GM18507 (cell line): Measurements from ENCODE around the gene CHRM5.

ENCODE experiments used
- DNase-seq: peaks from one replicate; pipeline ENCODE4 v3.0.0; 2011; ENCODE audit warnings: low read depth; ENCODE audit not compliant: insufficient read length; ENCODE audit errors: extremely low spot score
- FAIRE-seq: peaks from 2 replicates; lab custom pipeline; 2011; peaks lifted over from hg19 to GRCh38; lab: Jason Lieb, UNC

The CHRM5 gene

DNA sequence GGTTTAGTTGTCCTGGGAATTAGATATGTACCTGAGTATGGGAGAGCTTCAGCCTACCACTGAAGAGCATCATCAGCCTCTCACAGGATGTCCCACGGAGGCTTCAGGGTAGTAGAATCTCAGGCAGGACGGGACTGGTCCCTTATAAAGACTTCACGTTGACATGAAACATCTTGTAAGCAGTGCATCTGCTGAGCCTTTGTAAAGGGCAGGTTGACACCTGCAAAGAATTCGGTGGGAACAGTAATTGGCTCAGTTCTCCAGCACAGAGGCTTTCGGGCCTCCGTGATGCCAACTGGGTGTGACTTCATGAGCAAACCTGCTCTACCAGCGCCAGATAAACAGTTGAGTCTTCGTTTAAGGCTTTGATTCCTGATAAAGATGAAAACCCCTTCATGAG is 97.6 kb downstream of the CHRM5 start:
- no peak for DNase-seq
- FAIRE-seq: no peak

DNA sequence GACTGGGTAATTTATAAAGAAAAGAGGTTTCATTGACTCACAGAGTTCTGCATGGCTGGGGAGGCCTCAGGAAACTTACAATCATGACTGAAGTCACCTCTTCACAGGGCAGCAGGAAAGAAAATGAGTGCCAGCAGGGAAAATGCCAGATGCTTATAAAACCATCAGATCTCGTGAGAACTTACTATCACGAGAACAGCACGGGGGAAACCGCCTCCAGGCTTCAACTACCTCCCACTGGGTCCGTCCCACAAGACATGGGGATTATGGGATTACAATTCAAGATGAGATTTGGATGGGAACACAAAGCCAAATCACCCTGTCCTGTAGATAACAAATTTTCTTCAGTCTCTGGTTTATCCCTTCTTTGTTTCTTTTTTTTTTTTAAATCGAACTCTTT is 101.7 kb downstream of the CHRM5 start:
- DNase-seq (no peak), FAIRE-seq (no peak)

DNA sequence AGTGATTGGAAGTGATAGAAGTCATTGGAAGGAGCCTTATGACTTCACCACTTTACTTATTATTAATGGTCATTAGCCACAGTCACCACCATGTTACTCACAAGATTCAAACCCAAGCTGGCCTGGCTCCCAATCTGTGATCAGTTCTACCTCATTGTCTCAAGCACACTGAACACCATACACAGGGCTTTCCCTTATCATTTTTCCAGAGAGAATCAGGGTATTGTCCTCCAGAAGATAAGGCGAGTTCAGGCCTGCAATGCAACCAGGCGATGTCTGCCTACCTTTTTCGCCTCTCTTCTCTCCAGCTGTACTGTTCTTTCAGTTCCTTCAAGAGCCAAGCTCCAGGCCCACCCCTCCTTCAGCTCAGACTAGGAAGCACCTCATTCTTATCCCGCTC is 108.5 kb downstream of the CHRM5 start:
- no peak for FAIRE-seq

DNA sequence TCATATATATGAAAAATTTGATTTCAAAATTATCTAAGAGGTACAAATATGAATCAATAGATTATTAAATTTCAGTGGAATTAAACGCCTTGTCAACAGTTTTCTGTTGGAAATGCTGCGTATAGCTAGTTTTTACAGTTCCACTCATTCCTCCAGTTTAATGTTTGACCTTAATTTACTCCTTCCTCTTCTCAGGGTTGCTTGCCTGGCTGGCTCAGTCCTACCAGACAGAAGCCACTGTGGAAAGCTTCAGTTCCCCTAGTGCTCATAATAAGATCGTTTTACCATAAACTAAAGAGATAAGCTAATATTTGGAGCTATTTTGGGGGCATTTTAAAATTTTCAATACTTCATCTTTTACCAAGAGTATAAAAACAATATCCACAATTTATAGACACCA is 110.6 kb downstream of the CHRM5 start:
- DNase-seq (no peak), FAIRE-seq (no peak)

More for the DNA sequence above, 108.5 kb downstream of the CHRM5 start:
- DNase-seq: no peak

DNA sequence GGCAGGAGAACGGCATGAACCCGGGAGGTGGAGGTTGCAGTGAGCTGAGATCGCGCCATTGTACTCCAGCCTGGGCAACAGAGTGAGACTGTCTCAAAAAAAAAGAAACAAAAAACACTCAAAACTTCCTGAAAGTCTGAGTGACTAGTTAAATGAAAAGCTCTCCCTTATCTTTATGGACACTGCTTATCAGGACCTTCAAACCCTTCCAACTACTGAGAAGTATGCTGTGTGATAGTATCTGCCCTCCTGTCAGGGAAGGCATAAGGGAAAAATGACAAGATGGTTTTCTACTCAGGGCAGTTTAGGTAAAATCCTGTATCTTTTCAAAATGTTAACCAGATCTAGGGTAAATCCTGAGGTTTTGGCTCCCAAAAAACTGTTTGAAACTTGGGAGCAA is 111.6 kb downstream of the CHRM5 start:
- FAIRE-seq: no peak

DNA sequence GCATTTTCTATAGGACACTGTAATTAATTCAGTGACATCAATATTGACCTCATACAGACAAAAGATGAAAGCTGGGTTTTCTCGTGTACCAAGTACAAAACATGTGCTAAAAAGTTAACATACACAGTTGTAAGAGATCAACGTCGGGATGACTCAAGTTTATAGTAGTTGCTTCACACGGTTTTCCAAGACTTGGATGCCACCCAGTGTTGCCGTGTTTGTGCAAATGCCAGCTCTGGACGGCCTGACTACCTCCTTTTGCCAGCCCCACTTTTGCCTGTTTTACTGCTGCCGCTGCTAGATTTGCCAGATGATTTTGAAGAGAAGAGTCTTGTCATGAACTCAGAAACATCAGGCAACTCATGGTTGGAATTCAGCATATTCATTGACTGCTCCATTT is 115.8 kb downstream of the CHRM5 start:
- no peak for DNase-seq
- FAIRE-seq: no peak

More for the DNA sequence above, 111.6 kb downstream of the CHRM5 start:
- DNase-seq: no peak

DNA sequence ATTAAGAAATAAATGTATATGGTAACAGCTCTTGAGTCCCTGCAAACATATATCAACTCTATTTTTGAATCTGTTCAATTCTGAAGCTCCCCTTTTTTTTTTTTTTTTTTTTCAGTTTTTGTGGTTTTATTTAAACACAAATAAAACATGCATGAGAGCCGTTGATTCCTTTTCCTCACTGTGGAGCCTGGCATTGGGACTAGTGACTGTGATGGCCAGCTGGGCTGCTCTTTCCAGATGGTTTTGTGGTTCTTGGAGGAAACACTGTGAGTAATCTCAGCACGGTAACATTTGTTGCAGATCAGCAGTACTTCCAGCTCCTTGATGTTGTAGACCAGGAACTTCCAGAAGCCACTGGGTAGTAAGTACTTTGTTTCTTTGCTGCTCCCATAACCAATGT is 117.4 kb downstream of the CHRM5 start:
- FAIRE-seq (no peak), DNase-seq (no peak)

DNA sequence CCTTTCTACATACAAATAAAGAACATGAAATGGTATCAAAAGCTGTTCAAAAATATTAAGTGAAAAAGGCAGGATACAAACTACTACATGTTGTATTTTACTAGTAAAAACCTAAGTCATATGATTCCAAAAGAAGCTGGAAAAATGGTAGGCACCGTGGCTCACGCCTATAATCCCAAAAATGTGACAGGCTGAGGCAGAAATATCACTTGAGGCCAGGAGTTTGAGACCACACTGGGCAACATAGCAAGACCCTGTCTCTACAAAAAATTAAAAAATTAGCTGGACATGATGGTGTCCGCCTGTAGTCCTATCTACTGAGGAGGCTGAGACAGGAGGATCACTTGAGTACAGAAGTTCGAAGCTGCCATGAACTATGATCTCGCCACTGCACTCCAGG is 131.6 kb downstream of the CHRM5 start:
- DNase-seq (no peak), FAIRE-seq (no peak)

DNA sequence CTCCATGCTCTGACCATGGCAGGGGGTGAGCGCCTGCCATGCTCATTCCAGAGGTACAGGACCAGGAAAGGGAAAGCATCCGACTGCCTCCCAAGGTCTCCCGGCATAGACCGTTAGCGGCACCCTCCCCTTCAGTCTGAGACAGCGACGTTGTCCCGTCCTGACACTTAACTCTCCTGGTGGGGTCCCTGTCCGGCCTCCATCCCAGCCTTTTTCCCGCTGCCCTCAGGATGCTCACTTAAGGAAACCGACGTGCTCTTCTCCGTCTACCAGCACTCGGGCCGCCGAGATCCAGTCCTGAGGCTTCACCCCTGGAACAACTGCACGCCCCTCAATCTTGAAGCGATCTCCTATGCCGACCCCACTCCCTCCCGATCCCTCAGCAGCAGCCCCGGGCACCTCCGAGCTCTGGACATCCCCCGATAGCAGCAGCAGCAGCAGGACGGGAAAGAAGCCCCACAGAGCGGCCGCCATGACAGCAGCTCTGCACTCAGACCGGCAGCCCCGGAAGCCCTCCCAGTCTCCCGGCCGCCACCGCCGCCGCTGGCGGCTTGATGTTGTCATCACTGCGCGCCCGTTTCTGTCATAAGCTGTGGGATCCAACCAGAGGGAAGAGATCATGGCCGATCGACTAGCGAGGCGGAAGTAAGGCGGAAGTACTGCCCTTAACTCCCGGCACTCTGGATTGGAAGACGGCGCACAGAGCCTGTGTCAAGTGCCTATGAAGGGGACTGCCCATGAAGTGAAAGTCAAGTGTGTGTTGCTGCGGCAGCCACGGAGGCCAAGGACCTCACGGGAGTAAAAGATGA is 133.3 kb downstream of the CHRM5 start, which contains the start of the genes EMC7 and PGBD4:
EMC7 (minus strand) TSS at position 497 of the 809 bp plus-strand sequence; CDS start at position 474, 23 bp downstream.
PGBD4 (plus strand) TSS at position 718 of the 809 bp plus-strand sequence. CDS start 449 bp downstream, outside the sequence.
- peak; percentile 99 for FAIRE-seq
- peak; percentile 85 for DNase-seq

DNA sequence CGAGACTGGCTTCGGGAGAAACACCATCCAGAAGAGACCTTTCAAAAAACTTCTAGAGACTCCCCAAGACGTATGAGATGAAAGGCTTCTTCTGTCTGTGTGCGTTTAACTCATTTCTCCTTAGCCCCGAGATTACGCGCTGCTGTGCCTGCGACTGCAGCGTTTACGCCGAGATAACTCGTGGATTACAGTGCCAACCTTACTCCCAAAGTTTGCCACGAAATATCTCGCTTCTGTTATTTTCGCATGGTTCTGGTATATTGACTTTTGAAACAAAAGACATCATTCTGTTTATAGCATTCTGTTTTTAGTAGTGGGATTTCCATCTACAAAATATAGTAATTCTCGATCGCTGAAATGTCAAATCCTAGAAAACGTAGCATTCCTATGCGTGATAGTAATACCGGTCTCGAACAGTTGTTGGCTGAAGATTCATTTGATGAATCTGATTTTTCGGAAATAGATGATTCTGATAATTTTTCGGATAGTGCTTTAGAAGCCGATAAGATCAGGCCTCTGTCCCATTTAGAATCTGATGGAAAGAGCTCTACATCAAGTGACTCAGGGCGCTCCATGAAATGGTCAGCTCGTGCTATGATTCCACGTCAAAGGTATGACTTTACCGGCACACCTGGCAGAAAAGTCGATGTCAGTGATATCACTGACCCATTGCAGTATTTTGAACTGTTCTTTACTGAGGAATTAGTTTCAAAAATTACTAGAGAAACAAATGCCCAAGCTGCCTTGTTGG is 134.1 kb downstream of the CHRM5 start:
- DNase-seq (no peak), FAIRE-seq (no peak)

DNA sequence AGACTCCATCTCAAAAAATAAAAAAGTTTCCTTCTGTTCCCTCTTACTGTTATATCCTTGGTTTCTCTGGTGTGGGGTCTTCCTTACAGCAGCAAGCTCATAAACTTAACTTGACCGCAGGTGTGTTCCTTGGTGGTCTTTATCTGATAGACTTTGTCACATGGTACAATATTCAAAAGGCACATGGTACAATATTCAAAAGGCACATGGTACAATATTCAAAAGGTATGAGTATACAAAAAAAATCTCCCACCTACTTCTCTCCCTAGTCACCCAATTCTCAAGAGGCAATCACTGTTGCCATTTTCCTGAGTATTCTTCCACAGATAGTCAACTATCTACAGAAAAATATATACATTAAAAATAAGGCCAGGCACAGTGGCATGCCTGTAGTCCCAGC is 138.1 kb downstream of the CHRM5 start:
- DNase-seq (no peak), FAIRE-seq (no peak)

DNA sequence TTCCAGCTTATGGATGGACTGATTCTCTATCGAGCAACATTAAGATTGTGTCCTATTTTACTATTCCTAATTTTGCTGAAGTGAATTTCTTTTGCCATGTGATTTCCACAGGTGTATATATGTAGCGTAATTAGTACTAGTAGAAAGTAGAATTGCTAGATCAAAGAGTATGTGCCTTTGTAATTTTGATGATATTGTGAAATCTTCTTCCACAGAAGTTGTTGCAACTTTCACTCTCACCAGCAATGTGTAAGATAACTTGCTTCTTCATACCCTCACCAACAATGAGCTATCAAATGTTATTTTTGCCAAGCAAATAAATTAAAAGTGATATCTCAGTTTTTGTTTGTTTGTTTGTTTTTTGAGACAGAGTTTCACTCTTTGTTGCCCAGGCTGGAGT is 139.0 kb downstream of the CHRM5 start:
- no peak for DNase-seq
- no peak for FAIRE-seq

DNA sequence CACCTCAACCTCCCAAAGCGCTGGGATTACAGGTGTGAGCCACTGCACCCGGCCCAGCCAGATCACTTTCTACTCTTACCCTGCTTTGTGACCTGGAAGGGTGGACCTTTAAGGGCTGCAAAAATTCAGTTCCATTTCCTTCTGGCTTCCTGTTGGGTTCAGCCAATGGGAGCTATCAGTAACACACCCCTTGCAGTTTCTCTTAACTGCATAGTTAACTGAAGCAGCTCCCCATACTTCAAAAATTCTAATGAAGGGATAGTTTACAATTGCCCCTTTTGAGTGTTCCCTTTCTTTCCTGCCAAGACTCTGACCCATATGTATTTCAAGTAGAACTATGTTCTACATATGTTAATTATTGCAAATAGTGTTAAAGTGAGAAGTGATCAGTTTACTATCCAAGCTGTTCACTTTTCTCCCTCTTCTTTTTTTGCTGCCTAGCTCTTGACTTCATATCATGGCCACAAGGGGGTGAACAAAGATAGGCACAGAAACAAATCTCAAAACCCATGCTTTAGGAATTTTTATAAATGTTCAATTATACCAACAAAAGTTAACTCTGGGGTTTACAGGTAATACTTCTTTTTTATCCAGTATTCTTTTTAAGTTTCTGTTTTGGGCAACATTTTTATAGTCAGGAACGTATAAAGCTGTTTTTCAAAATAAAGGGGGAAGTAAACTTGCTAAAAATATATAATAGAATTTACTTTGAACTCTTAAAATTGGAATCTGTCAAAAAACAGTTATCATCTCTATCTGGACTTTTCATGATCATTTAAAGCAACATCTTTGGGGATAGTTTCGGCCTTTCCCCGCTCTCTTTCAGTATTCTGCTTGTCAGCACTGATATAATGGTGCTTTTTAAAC is 141.7 kb downstream of the CHRM5 start:
- no peak for DNase-seq

DNA sequence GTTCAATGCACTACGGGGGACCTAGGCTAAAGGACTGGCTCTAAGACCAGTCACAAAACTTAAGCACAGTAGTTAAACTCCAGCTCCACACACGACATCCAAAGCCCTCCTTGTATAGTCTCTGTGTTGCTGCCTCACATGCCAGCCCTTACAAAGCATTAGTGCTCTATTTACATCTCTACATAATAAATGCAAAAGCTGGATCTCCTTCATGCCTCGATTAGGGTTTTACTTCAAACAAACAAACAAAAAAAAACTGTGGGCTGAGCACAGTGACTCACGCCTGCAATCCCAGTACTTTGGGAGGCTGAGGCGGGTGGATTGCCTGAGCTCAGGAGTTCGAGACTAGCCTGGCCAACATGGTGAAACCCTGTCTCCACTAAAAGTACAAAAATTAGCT is 143.2 kb downstream of the CHRM5 start:
- no peak for FAIRE-seq
- no peak for DNase-seq

More for the DNA sequence above, 141.7 kb downstream of the CHRM5 start:
- FAIRE-seq: peak; percentile 81

DNA sequence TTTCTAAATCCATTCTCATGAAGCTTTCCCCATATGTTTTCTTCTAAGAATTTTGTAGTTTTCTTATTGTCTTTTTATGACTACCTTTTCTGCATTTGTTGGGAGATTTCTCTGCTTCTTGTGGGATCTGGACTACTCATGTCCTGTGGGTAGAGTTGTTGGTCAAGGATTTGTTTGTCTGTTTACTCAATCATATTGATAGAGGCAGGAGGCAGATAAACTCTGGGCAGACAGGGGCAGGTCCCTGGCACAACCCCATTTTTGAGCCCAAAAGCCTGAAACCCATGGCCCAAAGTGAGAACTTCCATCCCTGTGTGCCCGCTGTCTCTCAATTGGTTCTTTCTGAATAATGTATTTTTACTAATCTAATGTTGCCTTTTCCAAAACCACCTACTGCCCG is 145.9 kb downstream of the CHRM5 start:
- DNase-seq: no peak
- FAIRE-seq: no peak

DNA sequence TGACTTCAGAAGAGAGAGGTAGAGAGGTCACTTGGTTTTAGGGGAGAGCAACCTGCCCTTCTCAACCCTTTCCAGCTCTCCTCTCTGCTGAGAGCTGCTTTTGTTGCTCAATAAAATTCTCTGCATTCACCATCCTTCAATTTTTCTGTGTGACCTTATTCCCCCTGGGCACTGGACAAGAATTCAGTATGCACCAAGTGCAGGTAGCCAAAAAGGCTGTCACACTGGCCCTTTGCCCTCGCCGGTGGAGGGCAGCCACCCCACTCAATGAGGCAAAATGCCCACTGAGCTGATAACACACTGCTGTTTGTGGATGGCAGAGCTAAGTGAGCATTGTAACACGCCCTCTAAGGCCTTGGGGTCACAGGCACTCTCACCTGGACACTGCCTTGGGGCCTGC is 146.4 kb downstream of the CHRM5 start:
- FAIRE-seq: no peak
- no peak for DNase-seq

DNA sequence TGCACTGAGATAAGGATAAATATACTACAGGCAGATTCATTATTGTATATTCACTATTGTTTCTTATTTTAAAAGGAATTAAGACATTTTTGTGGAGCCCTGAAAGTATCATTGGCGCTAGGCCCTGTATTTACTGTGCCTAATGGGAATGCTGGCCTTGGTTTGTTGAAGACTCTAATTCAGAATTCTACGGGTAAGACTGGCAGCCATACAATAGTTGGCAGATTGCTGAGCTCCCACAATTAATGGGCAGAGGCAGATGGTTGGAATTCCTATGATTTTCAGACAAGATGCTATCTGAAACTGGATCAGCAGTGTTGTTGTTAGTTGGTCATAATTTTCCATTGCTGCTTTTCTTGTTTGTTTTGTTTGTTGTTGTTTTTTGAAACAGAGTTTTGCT is 148.3 kb downstream of the CHRM5 start:
- FAIRE-seq (no peak), DNase-seq (no peak)
